IMR-90 (cell line): ENCODE measurements around the gene CRABP1. TPM values are rescaled to one million over a fixed set of nuclear protein-coding genes. Genes with fewer than 3 reads are reported as not detected.

Experiments used
- ATAC-seq: fragments of 200-7000 bp; cut with Tn5 transposase; 2 replicates; pipeline ENCODE4 v1.9.1; 2020; ENCODE audit warnings: low read depth, mild to moderate bottlenecking, moderate library complexity
- BruUV-seq: library from RNA; stranded (reverse); fragments of 400-500 nt; replicated peaks from 2 replicates; lab custom pipeline; 2021; lab: Mats Ljungman, UMichigan
- CTCF ChIA-PET: fragments of 300-600 bp; formaldehyde crosslinking; extraction: SDS; loops from one replicate; lab custom pipeline; 2021; ENCODE audit warnings: antibody characterized with exemption; lab: Yijun Ruan, JAX
- POLR2A ChIA-PET: fragments of 300-600 bp; sonication (Branson Sonifier 250); formaldehyde crosslinking; loops from one replicate; lab custom pipeline; 2022; ENCODE audit warnings: antibody characterized with exemption; ENCODE audit not compliant: unreplicated experiment; lab: Charles Lee
- DNase-seq: peaks from one replicate; pipeline ENCODE4 v3.0.0; 2013
- H2AFZ ChIP-seq: replicated peaks from 2 replicates; pipeline ENCODE3; 2013; ENCODE audit warnings: low read length, mild to moderate bottlenecking; ENCODE audit not compliant: poor library complexity
- H2AK5ac ChIP-seq: 2 replicates; pipeline ENCODE4 v1.6.1; 2013; ENCODE audit warnings: low read depth, low read length, inconsistent platforms
- H2AK9ac ChIP-seq: replicated peaks from 2 replicates; pipeline ENCODE3; 2013; ENCODE audit warnings: mild to moderate bottlenecking, low read depth, low read length, moderate library complexity; ENCODE audit not compliant: poor library complexity
- H2BK120ac ChIP-seq: 2 replicates; pipeline ENCODE4 v1.6.1; 2013; ENCODE audit warnings: low read depth, low read length, inconsistent platforms
- H2BK15ac ChIP-seq: 3 replicates; pipeline ENCODE4 v1.6.1; 2013; ENCODE audit warnings: low read depth, low read length, inconsistent platforms
- H2BK20ac ChIP-seq: 2 replicates; pipeline ENCODE4 v1.6.1; 2013; ENCODE audit warnings: low read depth, mild to moderate bottlenecking, inconsistent platforms, low read length, moderate library complexity
- H2BK5ac ChIP-seq: 2 replicates; pipeline ENCODE4 v1.6.1; 2013; ENCODE audit warnings: mild to moderate bottlenecking, low read depth, low read length, inconsistent platforms; ENCODE audit not compliant: poor library complexity, severe bottlenecking
- H3K14ac ChIP-seq: replicated peaks from 2 replicates; pipeline ENCODE4 v1.6.1; 2013; ENCODE audit warnings: low read depth, low read length, inconsistent platforms
- H3K18ac ChIP-seq: 2 replicates; pipeline ENCODE4 v1.6.1; 2013; ENCODE audit warnings: low read depth, low read length, control low read depth
- H3K23ac ChIP-seq: 2 replicates; pipeline ENCODE4 v1.6.1; 2013; ENCODE audit warnings: low read depth, low read length, inconsistent platforms
- H3K27ac ChIP-seq: 2 replicates; pipeline ENCODE4 v1.5.1; 2013; ENCODE audit warnings: mild to moderate bottlenecking, control low read depth, low read length; ENCODE audit not compliant: insufficient read depth
- H3K27me3 ChIP-seq: 2 replicates; pipeline ENCODE4 v1.6.1; 2013; ENCODE audit warnings: low read length; ENCODE audit not compliant: control insufficient read depth, insufficient read depth
- H3K36me3 ChIP-seq: 2 replicates; pipeline ENCODE4 v1.6.1; 2013; ENCODE audit warnings: low read length, mixed read lengths; ENCODE audit not compliant: control insufficient read depth, insufficient read depth
- H3K4ac ChIP-seq: 2 replicates; pipeline ENCODE4 v1.6.1; 2013; ENCODE audit warnings: low read depth, low read length, inconsistent platforms
- H3K4me1 ChIP-seq: 2 replicates; pipeline ENCODE4 v1.6.1; 2013; ENCODE audit warnings: low read length, mixed read lengths; ENCODE audit not compliant: control insufficient read depth, insufficient read depth
- H3K4me2 ChIP-seq: 2 replicates; pipeline ENCODE4 v1.6.1; 2013; ENCODE audit warnings: low read depth, mild to moderate bottlenecking, control low read depth, low read length, moderate library complexity
- H3K4me3 ChIP-seq: 2 replicates; pipeline ENCODE4 v1.5.1; 2013; ENCODE audit warnings: low read depth, mild to moderate bottlenecking, control low read depth, low read length, moderate library complexity; ENCODE audit not compliant: insufficient read depth
- H3K56ac ChIP-seq: 2 replicates; pipeline ENCODE4 v1.6.1; 2013; ENCODE audit warnings: low read length, inconsistent platforms; ENCODE audit not compliant: insufficient read depth; ENCODE audit errors: extremely low read depth
- H3K79me1 ChIP-seq, 2 experiments: 2 replicates each; pipeline ENCODE4 v1.6.1; 2013; ENCODE audit warnings: low read length in 2 of 2, inconsistent platforms in 1 of 2, low read depth in 1 of 2
- H3K9ac ChIP-seq: 2 replicates; pipeline ENCODE4 v1.6.1; 2013; ENCODE audit warnings: low read depth, low read length, control low read depth
- H3K9me1 ChIP-seq: 2 replicates; pipeline ENCODE4 v1.6.1; 2013; ENCODE audit warnings: low read length, inconsistent platforms; ENCODE audit not compliant: insufficient read depth
- H3K9me3 ChIP-seq: 2 replicates; pipeline ENCODE4 v1.6.1; 2013; ENCODE audit warnings: low read length; ENCODE audit not compliant: control insufficient read depth, insufficient read depth
- H4K20me1 ChIP-seq: 2 replicates; pipeline ENCODE4 v1.6.1; 2013; ENCODE audit warnings: low read length, inconsistent platforms; ENCODE audit not compliant: insufficient read depth
- H4K5ac ChIP-seq: 2 replicates; pipeline ENCODE4 v1.6.1; 2013; ENCODE audit warnings: mild to moderate bottlenecking, low read depth, low read length, control low read depth
- H4K8ac ChIP-seq, 2 experiments: 2 replicates each; pipeline ENCODE4 v1.6.1; 2013; ENCODE audit warnings: low read depth in 2 of 2, low read length in 2 of 2, control low read depth in 1 of 2, inconsistent platforms in 1 of 2
- H4K91ac ChIP-seq: 2 replicates; pipeline ENCODE4 v1.6.1; 2013; ENCODE audit warnings: low read depth, low read length, inconsistent platforms; ENCODE audit not compliant: insufficient read depth
- FOS ChIP-seq: fragments of 150-350 bp; IDR thresholded peaks from 2 replicates; pipeline ENCODE4 v1.6.1; 2016; ENCODE audit warnings: low read depth, low read length
- dilution Hi-C: fragments of 300-500 bp; cut with HindIII; formaldehyde crosslinking; loops from one replicate; pipeline ENCODE4 v1.14.3; 2018; ENCODE audit warnings: low sequenced_read_pairs; ENCODE audit not compliant: unreplicated experiment
- in situ Hi-C: fragments of 300-500 bp; cut with MboI; formaldehyde crosslinking; loops from 3 replicates; pipeline ENCODE4 v1.14.3; 2019; ENCODE audit warnings: low sequenced_read_pairs, inconsistent platforms, mixed read lengths
- intact Hi-C: fragments of 100-400 bp; cut with micrococcal nuclease; formaldehyde crosslinking; loops from 2 replicates; pipeline ENCODE4 v1.10.0; 2022
- polyA plus RNA-seq, 3 experiments: library from polyadenylated mRNA; depleted of rRNA; stranded (reverse); fragments of >200 nt; gene quantifications; 2 replicates each; pipeline ENCODE4 v1.2.3, GENCODE V29; 2012; ENCODE audit warnings: low replicate concordance in 1 of 3
- total RNA-seq: library from RNA; depleted of rRNA; stranded (reverse); fragments of >200 nt; gene quantifications from 2 replicates; pipeline ENCODE4 v1.2.3, GENCODE V29; 2012

The CRABP1 gene
- total and polyA plus RNA-seq, 2 of the 4 experiments (the other 2 are of a cell fraction): not detected

- ATAC-seq (no peak), DNase-seq (no peak)
- Histone ChIP-seq H2BK120ac (no peak overlapping the region), H4K5ac (no peak overlapping the region), H2AFZ (no peak overlapping the region), H3K4me1 (peaks cover under 1% of the 10 kb centered on the region), H3K79me1 (peaks cover 16 to 32% of the 10 kb centered on the region in 2 experiments), H3K4me3 (no peak overlapping the region), H2BK20ac (no peak overlapping the region), H3K56ac (no peak overlapping the region), H3K27ac (no peak overlapping the region), H3K9me3 (no peaks in the 10 kb centered on the region), H2AK5ac (no peak overlapping the region), H2BK15ac (no peak overlapping the region), H3K4me2 (no peak overlapping the region), H2AK9ac (no peak overlapping the region), H4K8ac (no peak overlapping the region), H3K9ac (no peak overlapping the region), H3K4ac (no peak overlapping the region), H3K14ac (no peak overlapping the region), H3K18ac (no peak overlapping the region), H3K36me3 (no peaks in the 10 kb centered on the region), H4K91ac (no peak overlapping the region), H3K27me3 (no peaks in the 10 kb centered on the region), H3K9me1 (peaks cover 4% of the 10 kb centered on the region; the same call in 1 of the 2 replicates), H3K23ac (no peak overlapping the region), H4K20me1 (no peaks in the 10 kb centered on the region), H2BK5ac (no peak overlapping the region)
- ChIA-PET CTCF (no interaction called here), POLR2A (no interaction called here)
- dilution Hi-C loops: no loop called here
- no TSS peak for BruUV-seq
- TF ChIP-seq FOS: no peak
- in situ Hi-C loops: no loop called here
- intact Hi-C loops: no loop called here
These were observed 38.8 kb upstream of the CRABP1 start for GRCh38 chr15:78301326-78301725.
